Sigmoid colon (tissue), 7 donors: ENCODE results near the gene FSTL1. TPM values are rescaled to one million over a fixed set of nuclear protein-coding genes. Genes with fewer than 3 reads are reported as not detected.

Experiments used
- DNase-seq: peaks from one replicate; pipeline ENCODE4 v3.0.0-alpha.2; 2019
- H3K27ac ChIP-seq, 4 donors: fragments of 200-600 bp; sonication (generic); one replicate each; pipeline ENCODE4 v1.5.1; 2016 to 2019; ENCODE audit warnings: mild to moderate bottlenecking in 1 of 4
- H3K27me3 ChIP-seq, 3 donors: fragments of 200-600 bp; sonication (generic); one replicate each; pipeline ENCODE4 v1.5.1; 2019; ENCODE audit warnings: mild to moderate bottlenecking in 1 of 3
- H3K36me3 ChIP-seq, 4 donors: fragments of 200-600 bp; sonication (generic); one replicate each; pipeline ENCODE4 v1.5.1; 2016 to 2019
- H3K4me1 ChIP-seq, 4 donors: fragments of 200-600 bp; sonication (generic); one replicate each; pipeline ENCODE4 v1.5.1; 2017 to 2019
- H3K4me3 ChIP-seq, 4 donors: fragments of 200-600 bp; sonication (generic); one replicate each; pipeline ENCODE4 v1.5.1; 2017 to 2019; ENCODE audit warnings: mild to moderate bottlenecking in 2 of 4, moderate library complexity in 1 of 4
- H3K9me3 ChIP-seq, 4 donors: fragments of 200-600 bp in 3 of 4; sonication (generic) in 3 of 4; one replicate each; pipeline versions ENCODE4 v1.5.1 to v1.6.1; 2013 to 2019
- CTCF ChIP-seq, 4 experiments: fragments of 450-650 bp in 3 of 4; fragments of 200-600 bp in 1 of 4; IDR thresholded peaks; one replicate each; pipeline ENCODE4 v1.5.1; 2016 to 2019; ENCODE audit warnings: antibody characterized with exemption in 4 of 4, mild to moderate bottlenecking in 3 of 4, moderate library complexity in 2 of 4
- EP300 ChIP-seq, 4 donors: sonication (generic); formaldehyde crosslinking; IDR thresholded peaks; one replicate each; pipeline ENCODE4 v1.6.1; 2017; ENCODE audit warnings: antibody characterized with exemption in 4 of 4
- POLR2A ChIP-seq, 2 donors: fragments of 450-650 bp; IDR thresholded peaks; one replicate each; pipeline ENCODE4 v1.6.1; 2016; ENCODE audit warnings: antibody characterized with exemption in 2 of 2, mild to moderate bottlenecking in 2 of 2, moderate library complexity in 2 of 2
- POLR2AphosphoS5 ChIP-seq, 4 donors: sonication (generic); formaldehyde crosslinking; IDR thresholded peaks; one replicate each; pipeline ENCODE4 v1.6.1; 2017; ENCODE audit warnings: antibody characterized with exemption in 4 of 4
- WGBS, 2 donors: extraction: QIAGEN DNeasy Blood & Tissue Kit; methylation state at CpG; one replicate each; pipeline ENCODE4 v1.1.7; 2013; 5-methylcytosine and 5-hydroxymethylcytosine counted together
- intact Hi-C: fragments of 100-400 bp; cut with DNase I; formaldehyde crosslinking; loops from one replicate; pipeline ENCODE4 v1.15.1; 2023
- polyA plus RNA-seq, 3 donors: library from polyadenylated mRNA; stranded (reverse); fragments of 200-250 nt; gene quantifications; one replicate each; pipeline ENCODE4 v1.2.3, GENCODE V29; 2013
- total RNA-seq, 4 donors: library from RNA; depleted of rRNA; stranded (reverse); fragments of >200 nt; gene quantifications; one replicate each; pipeline ENCODE4 v1.1.0, GENCODE V29; 2016
- donor health status: healthy with polysubstance abuse.
- donor health status: Bipolar disorder and iron deficiency.
- donor health status: healthy.

Gene FSTL1
- total RNA-seq (100 to 1,000 TPM; 266 to 653 (median 320) TPM), polyA plus RNA-seq (10 to 100 TPM in 2 of 3 donors, 1 to 10 TPM in 1; 8.1 to 56.2 (median 24.6) TPM)

- peaks cover 0 to 51% (median 46%) of the 10 kb centered on the region in 4 donors for H3K4me1 ChIP-seq
- TF ChIP-seq POLR2AphosphoS5 (IDR thresholded peaks at IDR 0.05) (peak; percentile 64 to 96 (median 88)), POLR2A (IDR thresholded peaks at IDR 0.05) (peak; percentile 31 to 84), CTCF (IDR thresholded peaks at IDR 0.05) (no peak), EP300 (IDR thresholded peaks at IDR 0.05) (no peak)
- H3K27me3 ChIP-seq, result no peaks in the 10 kb centered on the region
- H3K27ac ChIP-seq, result peak within 1 kb of the TSS; percentile 96 to 98 (median 98)
- WGBS, 2 donors, result 1 to 10% methylated on average over 78 of the region's 78 CpGs
- H3K9me3 ChIP-seq, result no peaks in the 10 kb centered on the region
- H3K4me3 ChIP-seq, result peak within 1 kb of the TSS; percentile 85 to 94 (median 89)
- peak; percentile 91 for DNase-seq
- intact Hi-C loops, result loop anchor here (2.0 to 10.0 kb wide), 3 partner anchors 30 to 104 kb away; no protein-coding TSS in a partner anchor
- H3K36me3 ChIP-seq, result no peaks in the 10 kb centered on the region
Observed at GRCh38 chr3:120450600-120451271, at the start of gene FSTL1. Gene FSTL1, minus strand, starts transcription at chr3:120450992. Its CDS starts 246 bp downstream, at chr3:120450746.

GRCh38 chr3:120498556-120499346, 48.0 kb upstream of the FSTL1 start:
- no peaks in the 10 kb centered on the region for H3K36me3 ChIP-seq
- peak; percentile 82 for DNase-seq
- H3K4me1 ChIP-seq, result peaks cover 0 to 33% (median 22%) of the 10 kb centered on the region in 4 donors
- 69 to 81% methylated on average over 2 of the region's 2 CpGs for WGBS, 2 donors
- H3K27me3 ChIP-seq, result no peaks in the 10 kb centered on the region
- H3K27ac ChIP-seq, result peak overlapping the region in 3 of 4 donors; percentile 70 to 79 (median 71)
- no peak overlapping the region for H3K4me3 ChIP-seq
- no peaks in the 10 kb centered on the region for H3K9me3 ChIP-seq
- TF ChIP-seq EP300 (IDR thresholded peaks at IDR 0.05), result no peak
- peak in 3 of 4 donors; percentile 21 to 44 (median 26) for TF ChIP-seq POLR2AphosphoS5 (IDR thresholded peaks at IDR 0.05)
- intact Hi-C loops, result loop anchor here (5.0 kb wide), 1 partner anchor 46 kb away; the partner anchor contains the start of gene FSTL1

GRCh38 chr3:120497818-120498217, 47.0 kb upstream of the FSTL1 start:
- Histone ChIP-seq H3K9me3 (no peaks in the 10 kb centered on the region), H3K4me3 (no peak overlapping the region), H3K27ac (peak overlapping the region; percentile 26 to 79 (median 70)), H3K4me1 (peaks cover 0 to 33% (median 22%) of the 10 kb centered on the region in 4 donors), H3K27me3 (no peaks in the 10 kb centered on the region), H3K36me3 (no peaks in the 10 kb centered on the region)
- no peak for DNase-seq
- 74 to 84% methylated on average over 2 of the region's 2 CpGs for WGBS, 2 donors
- no peak for TF ChIP-seq POLR2A (IDR thresholded peaks at IDR 0.05)
- intact Hi-C loops, result loop anchor here (5.0 kb wide), 1 partner anchor 46 kb away; the partner anchor contains the start of gene FSTL1

GRCh38 chr3:120497336-120497735, 46.5 kb upstream of the FSTL1 start:
- no peaks in the 10 kb centered on the region for H3K36me3 ChIP-seq

GRCh38 chr3:120496278-120497002, 45.6 kb upstream of the FSTL1 start:
- TF ChIP-seq EP300 (IDR thresholded peaks at IDR 0.05) (no peak), POLR2AphosphoS5 (IDR thresholded peaks at IDR 0.05) (peak in 2 of 4 donors; percentile 6 to 18)
- no peak overlapping the region for H3K4me3 ChIP-seq
- no peaks in the 10 kb centered on the region for H3K36me3 ChIP-seq
- no peaks in the 10 kb centered on the region for H3K27me3 ChIP-seq
- WGBS, 2 donors, result 80 to 95% methylated on average over 3 of the region's 3 CpGs
- intact Hi-C loops, result loop anchor here (5.0 kb wide), 1 partner anchor 44 kb away; the partner anchor contains the start of gene FSTL1
- peak overlapping the region; percentile 55 to 79 (median 70) for H3K27ac ChIP-seq
- H3K4me1 ChIP-seq, result peaks cover 0 to 33% (median 22%) of the 10 kb centered on the region in 4 donors
- DNase-seq, result no peak
- no peaks in the 10 kb centered on the region for H3K9me3 ChIP-seq

More at GRCh38 chr3:120497336-120497735, 46.5 kb upstream of the FSTL1 start:
- H3K4me3 ChIP-seq, result no peak overlapping the region
- H3K4me1 ChIP-seq, result peaks cover 0 to 33% (median 22%) of the 10 kb centered on the region in 4 donors
- no peaks in the 10 kb centered on the region for H3K27me3 ChIP-seq
- no peak for TF ChIP-seq EP300 (IDR thresholded peaks at IDR 0.05)
- peak in 1 of 4 donors; percentile 57 for TF ChIP-seq POLR2AphosphoS5 (IDR thresholded peaks at IDR 0.05)
- TF ChIP-seq POLR2A (IDR thresholded peaks at IDR 0.05), result no peak
- intact Hi-C loops, result loop anchor here (5.0 kb wide), 1 partner anchor 45 kb away; the partner anchor contains the start of gene FSTL1
- WGBS, 2 donors, result 68 to 70% methylated on average over 3 of the region's 3 CpGs
- H3K9me3 ChIP-seq, result no peaks in the 10 kb centered on the region
- DNase-seq, result no peak
- H3K27ac ChIP-seq, result peak overlapping the region; percentile 26 to 79 (median 70)

GRCh38 chr3:120495809-120496208, 45.0 kb upstream of the FSTL1 start:
- no peak for DNase-seq
- no peaks in the 10 kb centered on the region for H3K9me3 ChIP-seq
- peak overlapping the region; percentile 55 to 79 (median 70) for H3K27ac ChIP-seq
- peaks cover 0 to 33% (median 22%) of the 10 kb centered on the region in 4 donors for H3K4me1 ChIP-seq
- no peaks in the 10 kb centered on the region for H3K27me3 ChIP-seq
- no peak overlapping the region for H3K4me3 ChIP-seq
- TF ChIP-seq EP300 (IDR thresholded peaks at IDR 0.05), result no peak
- TF ChIP-seq CTCF (IDR thresholded peaks at IDR 0.05), result no peak
- TF ChIP-seq POLR2A (IDR thresholded peaks at IDR 0.05), result no peak
- no peak for TF ChIP-seq POLR2AphosphoS5 (IDR thresholded peaks at IDR 0.05)
- intact Hi-C loops, result loop anchor here (5.0 kb wide), 1 partner anchor 44 kb away; the partner anchor contains the start of gene FSTL1
- 84 to 96% methylated on average over 2 of the region's 2 CpGs for WGBS, 2 donors
- no peaks in the 10 kb centered on the region for H3K36me3 ChIP-seq
